Thoracic aorta (tissue), 2 donors: ENCODE data around the gene CHFR. TPM values are rescaled to one million over a fixed set of nuclear protein-coding genes. Genes with fewer than 3 reads are reported as not detected.

ENCODE experiments used
- ATAC-seq: fragments of 150-250 bp; one replicate; pipeline ENCODE4 v1.8.0; 2017; ENCODE audit warnings: low read depth; ENCODE audit not compliant: insufficient number of reproducible peaks, low FRiP score
- DNase-seq: peaks from one replicate; pipeline ENCODE4 v3.0.0-alpha.2; 2020; ENCODE audit warnings: low spot score
- H3K27ac ChIP-seq, 2 donors: fragments of 200-600 bp; sonication (generic); 1 replicate in 1 of 2; 2 replicates in 1 of 2; pipeline ENCODE4 v1.5.1; 2016; ENCODE audit warnings: mild to moderate bottlenecking in 2 of 2, moderate library complexity in 2 of 2
- H3K27me3 ChIP-seq: fragments of 200-600 bp; sonication (generic); replicated peaks from 2 replicates; pipeline ENCODE4 v1.6.0; 2016; ENCODE audit warnings: mild to moderate bottlenecking; ENCODE audit not compliant: insufficient read depth
- H3K36me3 ChIP-seq: fragments of 200-600 bp; sonication (generic); one replicate; pipeline ENCODE4 v1.5.1; 2016
- H3K4me1 ChIP-seq, 2 donors: fragments of 200-600 bp; sonication (generic); 1 replicate in 1 of 2; 2 replicates in 1 of 2; pipeline versions ENCODE4 v1.5.1 to v1.6.0; 2016; ENCODE audit warnings: low read depth in 2 of 2, mild to moderate bottlenecking in 1 of 2; ENCODE audit not compliant: control insufficient read depth in 1 of 2
- H3K4me3 ChIP-seq: fragments of 200-600 bp; sonication (generic); 2 replicates; pipeline ENCODE4 v1.5.1; 2016; ENCODE audit warnings: mild to moderate bottlenecking
- H3K9me3 ChIP-seq: fragments of 200-600 bp; sonication (generic); 2 replicates; pipeline ENCODE4 v1.5.1; 2016
- CTCF ChIP-seq: fragments of 200-600 bp; sonication (generic); IDR thresholded peaks from one replicate; pipeline ENCODE4 v1.5.1; 2019; ENCODE audit warnings: antibody characterized with exemption
- total RNA-seq, 2 donors: library from RNA; depleted of rRNA; stranded (reverse); fragments of >200 nt; gene quantifications; one replicate each; pipeline versions ENCODE4 v1.1.0 to v1.2.3, GENCODE V29; 2016

CHFR gene
- total RNA-seq, 2 donors from 2014 or later, result 72.3 to 75.6 TPM

- ATAC-seq, result peak; percentile 88
- Histone ChIP-seq H3K4me1 (peaks cover 7 to 25% of the 10 kb centered on the region in 2 donors), H3K4me3 (peak within 1 kb of the TSS; percentile 93), H3K36me3 (peaks cover 15% of the 10 kb centered on the region), H3K27me3 (no peaks in the 10 kb centered on the region), H3K9me3 (no peaks in the 10 kb centered on the region), H3K27ac (peak within 1 kb of the TSS; percentile 96 to 99)
- peak; percentile 53 for DNase-seq
- no peak for TF ChIP-seq CTCF
Observed at GRCh38 chr12:132828706-132829534, 58.5 kb downstream of the CHFR start, which contains the start of gene GOLGA3. GOLGA3 (minus strand) TSS chr12:132828869; CDS start chr12:132822128, 6,741 bp downstream.

- Histone ChIP-seq H3K4me3 (peak overlapping the region; percentile 93), H3K27ac (peak overlapping the region; percentile 96 to 99), H3K9me3 (no peaks in the 10 kb centered on the region), H3K4me1 (peaks cover 7 to 25% of the 10 kb centered on the region in 2 donors), H3K27me3 (no peaks in the 10 kb centered on the region), H3K36me3 (peaks cover 13% of the 10 kb centered on the region)
- DNase-seq (peak; percentile 7), ATAC-seq (peak; percentile 34)
- no peak for TF ChIP-seq CTCF
Observed at GRCh38 chr12:132827763-132828703, 59.4 kb downstream of the CHFR start.

- no peak overlapping the region for H3K4me3 ChIP-seq
- peaks cover 19% of the 10 kb centered on the region for H3K36me3 ChIP-seq
- no peak overlapping the region for H3K27ac ChIP-seq
- TF ChIP-seq CTCF, result no peak
- H3K4me1 ChIP-seq, result peaks cover 7 to 25% of the 10 kb centered on the region in 2 donors
- DNase-seq (no peak), ATAC-seq (no peak)
- no peaks in the 10 kb centered on the region for H3K27me3 ChIP-seq
- no peaks in the 10 kb centered on the region for H3K9me3 ChIP-seq
Observed at GRCh38 chr12:132825861-132826260, 61.5 kb downstream of the CHFR start.

- DNase-seq (no peak), ATAC-seq (no peak)
- no peak for TF ChIP-seq CTCF
- Histone ChIP-seq H3K4me1 (peaks cover 7 to 25% of the 10 kb centered on the region in 2 donors), H3K27ac (no peak overlapping the region), H3K9me3 (no peaks in the 10 kb centered on the region), H3K27me3 (no peaks in the 10 kb centered on the region), H3K4me3 (no peak overlapping the region), H3K36me3 (peaks cover 25% of the 10 kb centered on the region)
Observed at GRCh38 chr12:132825089-132825488, 62.3 kb downstream of the CHFR start.

GRCh38 chr12:132824053-132824452, 63.4 kb downstream of the CHFR start:
- no peak overlapping the region for H3K4me3 ChIP-seq
- no peak for ATAC-seq
- peaks cover 7 to 21% of the 10 kb centered on the region in 2 donors for H3K4me1 ChIP-seq
- peaks cover 35% of the 10 kb centered on the region for H3K36me3 ChIP-seq
- no peaks in the 10 kb centered on the region for H3K9me3 ChIP-seq
- no peak overlapping the region for H3K27ac ChIP-seq
- no peaks in the 10 kb centered on the region for H3K27me3 ChIP-seq
- no peak for TF ChIP-seq CTCF
- DNase-seq, result no peak
